Esophagus squamous epithelium (tissue), 5 donors: ENCODE results near the gene IGSF22. TPM values are rescaled to one million over a fixed set of nuclear protein-coding genes. Genes with fewer than 3 reads are reported as not detected.

Source experiments
- DNase-seq: peaks from one replicate; lab custom pipeline; 2025; lab: John Stamatoyannopoulos, UW
- H3K27ac ChIP-seq, 4 donors: fragments of 200-600 bp; sonication (generic); one replicate each; pipeline ENCODE4 v1.5.1; 2016 to 2019; ENCODE audit warnings: mild to moderate bottlenecking in 1 of 4
- H3K27me3 ChIP-seq, 4 donors: fragments of 200-600 bp; sonication (generic); 1 replicate in 3 of 4; 2 replicates in 1 of 4; pipeline versions ENCODE4 v1.5.1 to v1.6.0; 2017 to 2021; ENCODE audit warnings: antibody characterized with exemption in 1 of 4
- H3K36me3 ChIP-seq, 3 donors: fragments of 200-600 bp; sonication (generic); one replicate each; pipeline ENCODE4 v1.5.1; 2016 to 2019
- H3K4me1 ChIP-seq, 3 donors: fragments of 200-600 bp; sonication (generic); one replicate each; pipeline ENCODE4 v1.5.1; 2017 to 2019
- H3K4me3 ChIP-seq, 4 donors: fragments of 200-600 bp; sonication (generic); 1 replicate in 3 of 4; 2 replicates in 1 of 4; pipeline ENCODE4 v1.5.1; 2016 to 2019; ENCODE audit warnings: mild to moderate bottlenecking in 2 of 4, moderate library complexity in 1 of 4
- H3K9me3 ChIP-seq, 3 donors: fragments of 200-600 bp; sonication (generic); one replicate each; pipeline ENCODE4 v1.5.1; 2016 to 2019
- CTCF ChIP-seq, 6 experiments: fragments of 450-650 bp in 4 of 6; fragments of 200-600 bp in 2 of 6; sonication (generic) in 2 of 6; IDR thresholded peaks; one replicate each; pipeline ENCODE4 v1.5.1; 2016 to 2019; ENCODE audit warnings: antibody characterized with exemption in 6 of 6, mild to moderate bottlenecking in 4 of 6, moderate library complexity in 4 of 6
- POLR2A ChIP-seq, 4 donors: fragments of 450-650 bp; IDR thresholded peaks; one replicate each; pipeline ENCODE4 v1.6.1; 2017; ENCODE audit warnings: antibody characterized with exemption in 4 of 4, mild to moderate bottlenecking in 4 of 4, moderate library complexity in 3 of 4
- WGBS, 2 donors: methylation state at CpG; one replicate each; pipeline ENCODE4 v1.1.5; 2018; 5-methylcytosine and 5-hydroxymethylcytosine counted together
- intact Hi-C: fragments of 100-400 bp; cut with DNase I; formaldehyde crosslinking; loops from one replicate; pipeline ENCODE4 v1.15.0; 2022
- total RNA-seq, 4 donors: library from RNA; depleted of rRNA; stranded (reverse); fragments of >200 nt; gene quantifications; one replicate each; pipeline ENCODE4 v1.1.0, GENCODE V29; 2016
- donor health status: DM: yes; HTN: yes; CAD: no.

Gene IGSF22
- total RNA-seq, 4 donors from 2014 or later = under 0.01 TPM; not detected in 3

DNA sequence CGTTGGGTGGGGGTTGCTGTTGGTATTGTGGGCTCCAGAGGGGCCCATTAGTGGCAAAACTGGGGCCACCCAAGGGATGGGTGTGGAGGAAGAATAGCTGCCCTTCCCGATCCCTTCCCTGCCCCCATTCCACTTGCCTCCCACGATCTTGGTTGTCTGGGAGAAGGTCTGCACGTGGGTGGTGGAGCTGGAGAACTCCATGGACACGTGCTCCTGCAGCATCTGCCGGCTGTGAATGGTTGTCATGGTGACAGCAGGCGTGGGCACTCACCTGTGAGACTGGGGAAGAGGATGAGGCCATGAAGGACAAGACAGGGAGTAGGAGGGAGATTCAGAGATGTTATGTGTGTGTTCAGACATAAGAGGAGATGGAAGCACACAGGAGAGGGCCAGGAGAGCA is 2.0 kb downstream of the IGSF22 start:
- Histone ChIP-seq H3K9me3 (no peaks in the 10 kb centered on the region), H3K36me3 (no peaks in the 10 kb centered on the region), H3K27ac (no peak overlapping the region), H3K4me1 (peaks cover 4 to 29% (median 17%) of the 10 kb centered on the region in 3 donors), H3K4me3 (no peak overlapping the region), H3K27me3 (no peaks in the 10 kb centered on the region)
- TF ChIP-seq POLR2A (IDR thresholded peaks at IDR 0.05) = no peak
- TF ChIP-seq CTCF (IDR thresholded peaks at IDR 0.05) = no peak
- intact Hi-C loops = loop anchor here (10.0 kb wide), 1 partner anchor 179 kb away; no protein-coding TSS in a partner anchor
- WGBS, 2 donors = 42 to 68% methylated on average over 4 to 7 of the region's 7 CpGs
- DNase-seq = no peak

DNA sequence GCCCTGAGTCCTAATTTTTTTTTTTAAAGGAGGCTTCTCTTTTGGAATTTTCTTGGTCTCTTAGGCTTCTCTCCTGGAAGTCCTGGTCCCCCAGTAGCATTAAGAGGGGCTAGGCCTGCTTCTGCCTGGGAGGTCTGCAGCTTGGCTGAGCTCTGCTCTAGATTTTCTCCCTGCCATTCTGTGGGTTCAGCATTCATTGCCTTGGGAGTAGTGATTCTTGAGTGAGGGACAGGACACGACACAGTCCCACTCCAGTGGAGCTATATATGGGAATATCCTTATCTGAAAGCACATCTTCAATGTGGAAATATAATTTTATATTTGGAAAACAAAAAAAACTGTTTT is 3.7 kb downstream of the IGSF22 start:
- 64 to 100% methylated on average over 1 of the region's 1 CpG for WGBS, 2 donors
- peak overlapping the region in 1 of 4 donors; percentile 76 for H3K27ac ChIP-seq

GRCh38 chr11:18721561-18722292 is 4.3 kb downstream of the IGSF22 start:
- DNase-seq = no peak
- TF ChIP-seq CTCF (IDR thresholded peaks at IDR 0.05) (peak; percentile 61 to 77 (median 70)), POLR2A (IDR thresholded peaks at IDR 0.05) (no peak)
- H3K4me1 ChIP-seq = peaks cover 4 to 23% (median 17%) of the 10 kb centered on the region in 3 donors
- H3K27ac ChIP-seq = peak overlapping the region; percentile 39 to 76 (median 68)
- intact Hi-C loops = loop anchor here (10.0 kb wide), 1 partner anchor 177 kb away; no protein-coding TSS in a partner anchor
- H3K4me3 ChIP-seq = peak overlapping the region; percentile 33 to 70 (median 58)
- 1 to 7% methylated on average over 2 to 15 of the region's 36 CpGs for WGBS, 2 donors
- no peaks in the 10 kb centered on the region for H3K9me3 ChIP-seq
- no peaks in the 10 kb centered on the region for H3K36me3 ChIP-seq
- H3K27me3 ChIP-seq = no peaks in the 10 kb centered on the region

More for the DNA sequence above, 3.7 kb downstream of the IGSF22 start:
- no peak for TF ChIP-seq POLR2A (IDR thresholded peaks at IDR 0.05)
- no peak for TF ChIP-seq CTCF (IDR thresholded peaks at IDR 0.05)
- Histone ChIP-seq H3K27me3 (no peaks in the 10 kb centered on the region), H3K4me1 (peaks cover 4 to 24% (median 17%) of the 10 kb centered on the region in 3 donors), H3K9me3 (no peaks in the 10 kb centered on the region), H3K4me3 (peak overlapping the region in 1 of 4 donors; percentile 57), H3K36me3 (no peaks in the 10 kb centered on the region)
- intact Hi-C loops = loop anchor here (10.0 kb wide), 1 partner anchor 177 kb away; no protein-coding TSS in a partner anchor
- DNase-seq = no peak

DNA sequence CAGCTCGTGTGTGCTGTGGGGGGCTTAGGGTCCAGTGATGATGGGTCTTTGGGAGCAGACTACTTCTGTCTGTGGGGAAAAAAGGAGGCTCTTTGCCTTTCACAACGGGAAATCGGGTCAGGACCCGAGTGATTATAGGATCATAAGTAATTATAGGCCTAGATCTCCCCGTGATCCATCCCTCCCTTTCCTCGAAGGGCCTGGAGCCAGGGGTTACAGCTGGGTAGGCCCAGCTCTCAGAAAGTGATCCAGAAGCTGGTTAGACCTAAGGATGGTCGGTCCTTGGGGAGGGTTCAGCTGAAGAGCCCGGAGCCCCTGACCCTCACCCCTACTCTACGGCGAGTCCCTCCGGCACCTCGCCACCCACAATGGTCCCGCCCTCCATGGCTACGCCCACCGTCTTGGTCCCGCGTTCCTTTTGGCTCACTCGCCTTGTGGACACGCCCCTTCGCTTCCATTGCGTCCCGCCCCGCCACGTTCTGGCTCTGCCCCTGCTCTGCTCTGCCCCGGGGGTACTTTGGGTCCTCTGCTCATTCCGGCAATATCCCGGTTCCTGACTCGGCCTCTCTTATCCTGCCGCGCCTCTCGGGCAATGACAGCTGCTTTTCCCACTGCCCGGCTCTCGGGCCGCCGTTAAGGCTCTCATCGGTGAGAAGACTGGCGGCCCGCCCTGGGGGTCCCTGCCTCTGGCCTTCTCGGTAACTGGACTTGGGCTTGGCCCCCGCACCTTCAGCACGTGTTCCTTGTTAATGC is 5.0 kb downstream of the IGSF22 start:
- H3K4me1 ChIP-seq = peaks cover 4 to 23% (median 17%) of the 10 kb centered on the region in 3 donors
- H3K27me3 ChIP-seq = no peaks in the 10 kb centered on the region
- H3K36me3 ChIP-seq = no peaks in the 10 kb centered on the region
- TF ChIP-seq CTCF (IDR thresholded peaks at IDR 0.05) = no peak
- peak in 1 of 4 donors; percentile 7 for TF ChIP-seq POLR2A (IDR thresholded peaks at IDR 0.05)
- 0 to 2% methylated on average over 12 to 19 of the region's 41 CpGs for WGBS, 2 donors
- no peak for DNase-seq
- peak overlapping the region; percentile 33 to 70 (median 58) for H3K4me3 ChIP-seq
- H3K9me3 ChIP-seq = no peaks in the 10 kb centered on the region
- intact Hi-C loops = loop anchor here (10.0 kb wide), 1 partner anchor 176 kb away; no protein-coding TSS in a partner anchor
- peak overlapping the region; percentile 39 to 76 (median 68) for H3K27ac ChIP-seq
